ENCODE results near the gene TUBG2.
"Not testable (repeated sequence)": the region's sequence is repeated elsewhere in the genome, so short reads cannot be mapped to it uniquely, and the experiment has no call there.

TUBG2 gene

GRCh38 chr17:42623271-42623670 is 35.8 kb upstream of the TUBG2 start:
- no peak for TF ChIP-seq CTCF (IDR thresholded peaks at IDR 0.05; ENCODE audit: insufficient read depth, low read depth, low read length, missing control alignments)
- no peak overlapping the region for H3K4me3 ChIP-seq (ENCODE audit: low read depth, low read length)
- no peak for DNase-seq (ENCODE audit: low read depth)

GRCh38 chr17:42623732-42624596 is 35.1 kb upstream of the TUBG2 start:
- no peak for DNase-seq (ENCODE audit: low read depth)
- no peak for TF ChIP-seq CTCF (IDR thresholded peaks at IDR 0.05; ENCODE audit: insufficient read depth, low read depth, low read length, missing control alignments)
- H3K4me3 ChIP-seq (ENCODE audit: low read depth, low read length), result no peak overlapping the region

- not testable (repeated sequence) for H3K4me3 ChIP-seq (ENCODE audit: low read depth, low read length); DNase-seq (ENCODE audit: low read depth)
Measured at GRCh38 chr17:42627032-42627764, 31.9 kb upstream of the TUBG2 start.

- no peak for DNase-seq (ENCODE audit: low read depth)
- TF ChIP-seq CTCF (IDR thresholded peaks at IDR 0.05; ENCODE audit: insufficient read depth, low read depth, low read length, missing control alignments), result no peak
- H3K4me3 ChIP-seq (ENCODE audit: low read depth, low read length), result no peak overlapping the region
Measured at GRCh38 chr17:42629411-42630009, 29.6 kb upstream of the TUBG2 start.

GRCh38 chr17:42632949-42633444 is 26.1 kb upstream of the TUBG2 start:
- TF ChIP-seq CTCF (IDR thresholded peaks at IDR 0.05; ENCODE audit: insufficient read depth, low read depth, low read length, missing control alignments), result no peak
- no peak overlapping the region for H3K4me3 ChIP-seq (ENCODE audit: low read depth, low read length)
- DNase-seq (ENCODE audit: low read depth), result no peak

DNA sequence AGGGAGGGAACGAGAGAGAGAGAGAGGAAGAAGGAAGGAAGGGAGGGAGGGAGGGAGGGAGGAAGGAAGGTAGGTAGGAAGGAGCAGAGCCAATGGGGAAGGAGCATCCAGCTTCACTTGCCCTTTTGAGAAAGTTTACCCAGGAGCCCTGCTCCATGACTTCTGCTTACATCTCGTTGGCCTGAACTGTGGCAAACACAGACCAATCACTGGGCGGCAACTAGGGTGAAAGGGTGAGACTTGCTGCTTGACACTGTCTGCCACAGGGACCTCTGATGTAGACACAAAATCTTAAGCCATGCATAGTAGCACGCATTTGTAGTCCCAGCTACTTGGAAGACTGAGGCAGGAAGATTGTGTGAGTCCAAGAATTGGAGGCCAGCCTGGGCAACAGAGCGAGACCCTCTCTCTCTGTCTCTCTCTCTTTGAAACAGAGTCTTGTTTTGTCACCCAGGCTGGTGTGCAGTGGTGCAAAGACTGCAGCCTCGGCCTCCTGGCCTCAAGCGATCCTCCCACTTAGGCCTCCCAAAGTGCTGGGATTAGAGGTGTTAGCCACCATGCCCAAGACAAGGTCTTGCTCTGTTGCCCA is 19.5 kb upstream of the TUBG2 start:
- H3K4me3 ChIP-seq (ENCODE audit: low read depth, low read length), result no peak overlapping the region
- DNase-seq (ENCODE audit: low read depth), result no peak
- TF ChIP-seq CTCF (IDR thresholded peaks at IDR 0.05; ENCODE audit: insufficient read depth, low read depth, low read length, missing control alignments), result no peak

DNA sequence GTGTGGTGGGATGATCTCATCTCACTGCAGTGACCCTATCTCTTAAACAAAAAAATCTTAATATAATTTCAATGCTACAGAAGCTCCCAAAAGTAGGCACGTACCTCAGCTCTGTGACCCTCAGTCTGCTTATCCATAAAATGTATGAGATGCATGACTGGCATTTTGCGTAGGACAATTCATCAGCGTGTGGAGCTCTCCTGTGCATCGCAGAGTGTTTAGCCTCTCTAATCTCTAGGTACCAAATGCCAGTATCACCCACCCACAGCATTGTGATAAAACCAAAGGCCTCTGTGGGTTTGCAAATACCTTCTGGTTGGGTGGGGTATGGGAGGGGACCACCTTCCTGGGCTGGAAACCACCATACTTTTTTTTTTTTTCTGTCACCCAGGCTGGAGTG is 19.0 kb upstream of the TUBG2 start:
- TF ChIP-seq CTCF (IDR thresholded peaks at IDR 0.05; ENCODE audit: insufficient read depth, low read depth, low read length, missing control alignments), result no peak
- DNase-seq (ENCODE audit: low read depth), result no peak
- H3K4me3 ChIP-seq (ENCODE audit: low read depth, low read length), result no peak overlapping the region

All from GM12865 (cell line).